22Rv1 (cell line): ENCODE measurements around the gene UBE2E1.
"Not testable (repeated sequence)": the region's sequence is repeated elsewhere in the genome, so short reads cannot be mapped to it uniquely, and the experiment has no call there.

ENCODE experiments used
- H3K27ac ChIP-seq: fragments of 450-650 bp; 2 replicates; pipeline ENCODE4 v1.5.1; 2017
- CTCF ChIP-seq: fragments of 450-650 bp; IDR thresholded peaks from 2 replicates; pipeline ENCODE4 v1.5.1; 2017; ENCODE audit warnings: mild to moderate bottlenecking
- ZFX ChIP-seq: fragments of 450-650 bp; IDR thresholded peaks from 2 replicates; pipeline ENCODE4 v1.6.1; 2017; ENCODE audit warnings: antibody characterized with exemption, borderline replicate concordance

Gene UBE2E1

GRCh38 chr3:23880703-23881339 lies 75.1 kb downstream of the UBE2E1 start:
- H3K27ac ChIP-seq: no peak overlapping the region
- TF ChIP-seq ZFX (no peak), CTCF (no peak)

GRCh38 chr3:23881993-23882392 lies 76.2 kb downstream of the UBE2E1 start:
- H3K27ac ChIP-seq: not testable (repeated sequence)

GRCh38 chr3:23882487-23882918 lies 76.7 kb downstream of the UBE2E1 start:
- H3K27ac ChIP-seq: no peak overlapping the region
- no peak for TF ChIP-seq CTCF
- no peak for TF ChIP-seq ZFX

GRCh38 chr3:23884481-23884880 lies 78.7 kb downstream of the UBE2E1 start:
- no peak for TF ChIP-seq ZFX
- no peak for TF ChIP-seq CTCF
- H3K27ac ChIP-seq: no peak overlapping the region

- H3K27ac ChIP-seq: no peak overlapping the region
- no peak for TF ChIP-seq CTCF
- TF ChIP-seq ZFX: no peak
Observed at GRCh38 chr3:23885210-23885609, 79.5 kb downstream of the UBE2E1 start.

GRCh38 chr3:23886311-23886710 lies 80.6 kb downstream of the UBE2E1 start:
- no peak overlapping the region for H3K27ac ChIP-seq
- TF ChIP-seq ZFX (no peak), CTCF (no peak)

GRCh38 chr3:23888617-23889228 lies 83.0 kb downstream of the UBE2E1 start:
- TF ChIP-seq CTCF: peak; percentile 85
- no peak for TF ChIP-seq ZFX
- no peak overlapping the region for H3K27ac ChIP-seq
